ENCODE results near the gene RYR2.

- TF ChIP-seq EZH2phosphoT487 (IDR thresholded peaks at IDR 0.05; ENCODE audit: borderline replicate concordance, low read depth, low read length) (no peak), CTCF (conservative IDR thresholded peaks at IDR 0.05; ENCODE audit: low read length) (no peak)
Measured at GRCh38 chr1:237048803-237049202, 6.8 kb downstream of the RYR2 start.
